HT-29 (cell line): ENCODE measurements around the gene STK4. TPM values are rescaled to one million over a fixed set of nuclear protein-coding genes. Genes with fewer than 3 reads are reported as not detected.
A peak's percentile ranks its signal among the peaks of the same experiment; 100 is the strongest.
"Not testable (repeated sequence)": the region's sequence is repeated elsewhere in the genome, so short reads cannot be mapped to it uniquely, and the experiment has no call there.

ENCODE experiments used
- DNase-seq: peaks from one replicate; pipeline ENCODE4 v3.0.0-alpha.2; 2015; ENCODE audit warnings: low spot score
- total RNA-seq: library from RNA; depleted of rRNA; stranded (reverse); fragments of >200 nt; shearing (Covaris generic); gene quantifications from 2 replicates; pipeline ENCODE4 v1.2.3, GENCODE V29; 2014

STK4 gene
- total RNA-seq, 1 experiment from 2014 or later = 27.1 TPM

DNA sequence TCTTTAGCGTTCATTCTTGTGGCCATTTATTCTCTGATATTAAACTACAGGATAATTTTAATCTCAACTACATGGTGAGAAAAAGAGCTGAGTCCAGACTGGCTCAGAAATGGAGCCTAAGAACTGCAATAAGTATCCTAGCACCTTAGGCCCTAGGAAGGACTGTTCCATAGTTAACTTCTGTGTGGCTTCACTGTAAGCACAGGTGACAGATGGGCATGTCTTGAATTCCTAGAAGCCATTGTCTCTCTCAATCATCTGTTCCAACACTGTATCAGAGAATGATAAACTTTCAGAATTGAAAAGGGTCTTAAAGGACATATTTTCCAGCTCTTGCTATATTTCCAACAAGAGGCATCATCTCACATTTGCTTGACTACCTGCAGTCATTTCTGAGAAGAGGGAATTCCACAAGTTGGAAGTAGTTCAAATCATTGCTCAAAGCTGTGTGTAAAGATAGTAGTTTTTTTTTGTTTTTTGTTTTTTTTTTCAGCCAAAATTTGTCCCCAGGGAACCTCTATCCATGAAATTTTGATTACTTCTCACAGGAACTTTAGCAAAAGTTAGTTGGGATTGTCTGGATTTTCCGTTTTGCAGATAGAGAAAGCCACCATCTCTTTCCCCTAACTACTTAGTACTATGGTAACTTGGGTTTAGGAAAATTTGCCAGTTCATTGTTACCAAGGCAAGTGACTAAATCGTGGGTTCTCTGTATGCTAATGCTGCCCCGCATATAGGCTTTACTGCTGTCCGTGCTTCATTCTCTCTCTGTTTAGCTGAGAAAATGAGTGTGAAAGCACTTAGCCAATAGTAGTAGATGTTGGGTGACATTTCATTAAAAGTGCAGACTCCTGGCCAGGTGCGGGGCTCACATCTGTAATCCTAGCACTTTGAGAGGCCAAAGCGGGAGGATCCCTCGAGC is 87.4 kb downstream of the STK4 start:
- no peak for DNase-seq

DNA sequence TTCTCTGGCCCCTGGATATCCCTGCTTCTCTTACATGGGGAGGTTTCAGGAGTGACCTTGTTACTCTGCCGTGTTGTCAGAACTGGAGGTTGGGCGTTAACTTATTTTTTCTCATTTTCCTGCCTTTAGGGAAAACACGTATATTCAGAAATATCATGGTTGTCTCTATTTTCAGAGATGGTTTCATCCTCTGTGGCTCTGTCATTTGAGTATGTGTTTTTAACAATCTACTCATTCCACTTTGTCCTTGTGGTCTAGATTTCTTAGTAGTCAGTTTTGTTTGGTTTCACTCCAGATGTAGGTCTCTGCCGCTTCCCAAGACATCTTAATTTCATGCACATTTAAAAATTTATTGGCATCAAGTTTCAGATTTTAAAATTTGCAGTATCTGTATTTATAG is 88.7 kb downstream of the STK4 start:
- no peak for DNase-seq

DNA sequence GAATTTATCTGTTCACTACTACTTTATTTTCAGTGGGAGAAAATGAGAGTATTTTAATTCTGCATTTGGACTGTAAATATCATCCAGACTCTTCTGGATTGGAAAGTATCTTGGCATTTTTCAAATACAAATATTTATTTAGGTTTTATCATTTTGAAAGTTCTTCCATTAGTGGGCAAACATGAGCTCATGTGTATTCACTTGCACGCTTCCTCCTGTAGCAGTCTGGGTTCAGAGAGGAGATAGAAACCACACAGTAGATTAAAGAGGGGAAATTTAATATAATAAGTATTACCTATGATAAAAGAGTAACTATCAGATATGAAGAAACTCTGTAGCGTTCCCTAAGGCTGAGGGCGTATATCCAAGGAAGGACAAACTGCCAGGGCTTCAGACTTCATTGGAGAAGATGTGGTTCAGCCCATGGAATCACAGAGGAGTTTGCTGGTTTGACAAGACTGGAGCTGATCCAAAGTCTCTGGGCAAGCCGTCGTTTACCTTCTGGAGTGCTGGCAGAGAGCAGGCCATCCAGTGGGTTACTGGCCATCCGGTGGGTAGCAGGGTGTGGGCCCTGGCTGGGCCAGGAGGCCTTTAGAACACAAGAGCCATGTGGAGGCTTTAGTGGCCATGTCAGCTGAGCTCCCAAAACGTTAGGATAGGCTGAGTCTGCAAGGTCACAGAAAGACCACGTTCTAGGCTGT is 90.3 kb downstream of the STK4 start:
- no peak for DNase-seq

DNA sequence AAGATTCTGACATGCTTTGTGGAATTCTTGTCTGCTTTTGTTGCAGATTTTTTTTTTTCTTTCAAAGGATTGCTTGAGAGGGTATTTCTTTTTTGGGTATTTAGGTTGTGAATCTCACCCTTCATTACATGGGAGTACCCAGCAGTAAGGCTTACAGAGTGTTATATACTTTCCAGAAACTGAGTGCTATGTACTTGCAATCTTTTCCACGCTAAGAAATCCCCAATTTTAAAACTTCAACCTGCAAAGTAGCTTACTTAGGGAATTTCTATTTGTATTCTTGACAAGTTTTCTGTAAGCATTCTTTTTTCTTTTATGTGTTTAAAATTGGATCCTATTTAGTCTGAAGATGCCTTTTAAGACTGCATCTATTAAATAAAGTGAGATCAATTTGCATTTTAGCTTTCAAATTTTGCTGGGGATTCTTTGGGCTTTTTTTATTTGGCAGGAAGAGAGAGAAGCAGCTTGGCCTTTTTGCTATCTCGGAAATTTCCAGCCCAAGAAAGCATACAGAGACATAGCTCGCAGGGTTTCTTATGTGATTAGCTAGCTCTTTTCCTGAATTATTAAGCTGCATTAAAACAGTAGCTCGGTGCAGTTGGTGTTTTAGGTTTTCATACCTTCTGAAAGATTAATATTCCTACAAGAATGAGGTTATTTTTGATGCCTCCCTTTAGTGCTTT is 92.0 kb downstream of the STK4 start:
- DNase-seq = no peak

DNA sequence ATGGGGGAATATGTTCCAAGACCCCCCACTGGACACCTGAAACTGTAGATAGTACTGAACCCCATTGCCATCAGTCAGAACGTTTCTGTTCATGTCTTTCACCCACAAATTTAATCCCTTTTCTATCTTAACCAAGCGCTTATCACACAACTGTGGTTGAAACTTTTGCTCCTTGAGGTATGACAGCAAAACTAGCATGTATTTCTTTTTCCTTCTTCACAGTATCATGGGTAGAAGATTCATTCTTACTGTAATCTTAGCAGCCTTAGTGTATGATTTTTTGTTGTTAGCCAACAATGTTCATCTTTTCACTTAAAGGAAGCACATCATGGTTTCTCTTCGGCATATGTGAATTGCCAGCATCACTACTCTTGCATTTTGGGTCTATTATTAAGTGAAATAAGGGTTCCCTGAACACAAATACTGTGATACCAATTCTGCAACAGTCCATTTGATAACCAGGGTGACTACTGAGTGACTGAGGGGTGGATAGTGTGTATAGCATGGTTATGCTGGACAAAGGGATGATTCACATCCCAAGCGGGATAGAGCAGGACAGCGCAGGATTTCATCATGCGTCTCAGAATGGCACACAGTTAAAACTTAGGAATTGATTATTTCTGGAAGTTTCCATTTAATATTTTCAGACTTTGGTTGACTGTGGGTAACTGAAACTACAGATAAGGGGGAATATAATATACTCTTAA is 92.9 kb downstream of the STK4 start:
- DNase-seq = no peak

DNA sequence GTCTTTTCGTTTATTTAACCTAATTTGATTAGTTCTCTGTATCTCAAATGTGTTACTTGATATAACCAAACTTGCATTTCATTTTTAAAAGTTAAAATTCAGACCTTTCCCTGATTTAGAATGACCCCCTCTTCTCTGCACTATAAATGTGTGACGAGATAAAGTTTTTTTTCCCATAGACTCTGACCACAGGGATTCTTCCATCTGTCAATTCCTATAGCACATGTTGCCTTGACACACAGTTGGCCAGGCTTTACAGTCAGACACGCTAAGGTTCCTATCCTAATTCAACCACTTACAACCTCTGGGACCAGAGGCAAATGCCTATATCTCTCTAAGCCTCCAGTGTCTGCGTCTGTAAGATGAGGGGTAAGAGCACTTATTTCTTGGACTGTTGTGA is 94.0 kb downstream of the STK4 start:
- DNase-seq = no peak

DNA sequence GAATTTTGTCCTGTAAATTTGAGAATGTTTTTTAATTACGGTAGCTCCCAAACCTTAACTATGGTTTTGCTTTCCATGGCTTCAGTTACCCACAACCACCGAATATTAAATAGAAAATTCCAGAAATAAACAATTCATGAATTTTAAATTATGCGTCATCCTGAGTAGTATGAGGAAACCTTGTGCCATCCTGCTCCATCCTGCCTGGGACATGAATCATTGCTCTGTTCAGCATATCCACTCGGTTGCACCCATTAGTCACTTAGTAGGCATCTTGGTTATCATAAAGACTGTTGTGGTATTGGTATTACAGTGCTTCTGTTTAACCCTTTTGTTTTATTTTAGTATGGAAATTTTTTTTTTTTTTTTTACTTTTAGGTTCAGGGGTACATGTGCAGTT is 94.9 kb downstream of the STK4 start:
- DNase-seq = no peak

DNA sequence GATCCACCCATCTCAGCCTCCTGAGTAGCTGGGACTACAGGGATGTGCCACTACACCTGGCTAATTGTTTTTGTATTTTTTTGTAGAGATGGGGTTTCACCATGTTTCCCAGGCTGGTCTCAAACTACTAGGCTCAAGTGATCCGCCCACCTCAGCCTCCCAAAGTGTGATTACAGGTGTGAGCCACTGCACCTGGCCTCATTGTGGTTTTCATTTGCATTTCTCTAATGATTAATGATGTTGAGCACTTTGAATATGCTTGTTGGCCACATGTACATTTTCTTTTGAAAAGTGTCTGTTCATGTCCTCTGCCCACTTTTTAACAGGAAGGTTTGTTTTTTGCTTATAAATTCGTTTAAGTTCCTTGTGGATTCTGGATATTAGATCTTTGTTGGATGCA is 96.8 kb downstream of the STK4 start:
- DNase-seq = not testable (repeated sequence)

DNA sequence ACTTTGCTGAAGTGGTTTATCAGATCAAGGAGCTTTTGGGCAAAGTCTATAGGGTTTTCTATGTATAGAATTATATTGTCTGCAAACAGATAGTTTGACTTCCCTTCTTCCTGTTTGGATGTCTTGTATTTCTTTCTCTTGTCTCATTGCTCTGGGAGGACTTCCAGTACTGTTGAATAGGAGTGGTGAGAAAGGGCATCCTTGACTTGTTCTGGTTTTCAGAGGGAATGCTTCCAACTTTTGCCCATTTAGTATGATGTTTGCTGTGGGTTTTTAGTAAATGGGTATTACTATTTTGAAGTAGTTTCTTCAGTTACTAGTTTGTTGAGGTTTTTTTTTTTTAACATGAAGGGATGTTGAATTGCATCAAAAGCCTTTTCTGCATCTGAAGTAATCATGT is 98.5 kb downstream of the STK4 start:
- DNase-seq = no peak

DNA sequence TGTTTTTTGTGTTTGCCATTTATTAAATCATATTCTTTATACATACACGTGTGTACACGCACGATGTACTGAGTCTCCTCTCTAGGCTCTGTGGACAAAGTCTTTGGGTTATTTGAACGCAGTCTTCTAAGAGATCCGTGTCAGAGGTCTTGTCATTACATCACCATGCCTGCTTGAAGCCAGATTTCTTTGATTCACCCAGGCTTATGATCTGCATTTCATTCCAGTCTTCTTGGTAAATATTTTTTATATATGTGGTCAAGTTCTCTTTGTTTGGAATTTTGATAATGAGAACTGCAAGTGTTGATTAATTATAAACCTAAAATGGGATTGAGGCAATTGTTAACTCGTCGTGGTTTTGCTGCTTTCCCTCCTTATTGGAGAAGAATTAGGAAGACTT is 100.1 kb downstream of the STK4 start:
- DNase-seq = no peak

DNA sequence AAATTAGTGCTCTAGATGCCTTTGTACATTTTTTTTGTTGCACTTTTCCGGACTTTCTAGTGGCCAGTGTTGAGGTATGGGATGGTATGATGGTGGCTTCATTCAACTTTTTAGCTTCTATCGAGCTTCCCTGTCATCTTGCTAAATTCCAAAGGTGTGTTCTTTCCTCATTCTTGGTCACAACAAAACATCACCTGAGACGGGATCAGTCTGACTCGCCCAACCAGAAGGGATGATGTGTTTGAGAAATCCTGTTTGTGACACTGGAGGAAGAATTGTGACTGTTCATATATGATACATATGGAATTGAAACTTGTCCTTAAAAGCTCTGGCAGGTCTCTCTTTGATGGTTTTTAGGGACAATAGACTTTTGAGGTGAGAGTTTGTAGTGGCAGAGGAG is 100.8 kb downstream of the STK4 start:
- DNase-seq = no peak

DNA sequence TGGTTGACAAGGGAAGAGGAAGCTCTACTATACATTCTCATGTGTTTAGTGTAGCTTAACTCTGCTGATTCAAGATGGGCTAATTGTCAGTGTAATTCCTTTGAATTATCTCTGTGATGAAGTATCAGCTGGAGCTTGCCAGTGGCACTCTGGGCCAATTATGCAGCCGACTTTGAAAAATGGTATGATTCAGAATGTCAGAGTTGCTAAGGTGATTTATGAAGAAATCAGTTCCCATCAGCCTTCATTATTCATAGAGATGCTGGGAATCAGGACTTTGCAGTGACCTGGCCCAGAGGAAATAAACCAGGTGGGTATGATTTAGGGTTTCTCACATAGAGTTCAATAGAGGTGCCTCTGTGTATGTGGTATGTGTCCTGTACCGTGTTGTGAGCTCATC is 101.2 kb downstream of the STK4 start:
- no peak for DNase-seq

DNA sequence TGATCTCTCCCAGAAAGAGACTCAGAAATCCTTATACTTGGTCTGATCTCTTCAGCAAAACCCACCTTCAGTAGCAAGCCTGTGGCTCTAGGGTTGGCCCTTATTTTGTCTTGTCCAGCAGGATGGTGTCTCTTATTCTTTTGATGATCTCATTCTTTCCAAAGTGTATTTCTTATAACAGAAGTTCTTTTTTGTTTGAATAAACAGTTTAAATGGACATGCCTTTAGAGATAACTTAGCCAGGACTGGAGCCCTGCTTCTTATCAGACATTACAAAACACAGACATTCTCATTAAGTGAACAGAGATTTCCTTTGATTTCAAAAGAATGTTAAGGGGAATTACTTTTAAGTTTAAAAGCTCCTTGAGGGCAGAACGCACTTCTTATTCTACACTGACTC is 102.9 kb downstream of the STK4 start:
- DNase-seq = no peak

DNA sequence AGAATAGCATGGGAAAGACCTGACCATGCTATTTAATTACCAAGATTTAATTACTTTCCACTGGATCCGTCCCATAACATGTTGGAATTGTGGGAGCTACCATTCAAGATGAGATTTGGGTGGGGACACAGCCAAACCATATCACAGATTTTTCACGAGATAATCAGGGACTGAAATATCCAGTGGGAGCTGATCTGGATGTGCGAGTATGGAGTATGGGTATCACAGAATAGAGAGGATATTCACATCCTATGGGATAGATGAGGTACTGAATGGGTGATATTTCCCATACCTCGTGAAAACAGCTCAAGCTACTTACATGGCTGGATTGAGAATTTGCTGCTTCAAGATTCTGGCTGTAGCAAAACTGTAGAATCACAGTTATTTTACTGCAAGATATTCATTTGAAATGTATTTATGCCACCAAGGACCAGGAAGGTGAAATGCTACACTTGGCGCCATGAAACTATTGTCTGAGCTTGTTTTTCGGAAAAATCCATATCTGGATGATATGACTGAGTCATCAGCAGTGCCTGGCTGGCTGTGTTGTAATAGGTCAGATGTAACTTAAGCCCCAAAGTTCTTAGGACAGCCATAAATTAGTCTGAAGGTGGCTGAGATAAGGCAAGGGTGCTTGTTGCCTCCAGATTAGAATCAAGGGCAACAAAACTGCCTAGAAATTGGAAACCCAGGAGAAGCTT is 104.8 kb downstream of the STK4 start:
- no peak for DNase-seq

DNA sequence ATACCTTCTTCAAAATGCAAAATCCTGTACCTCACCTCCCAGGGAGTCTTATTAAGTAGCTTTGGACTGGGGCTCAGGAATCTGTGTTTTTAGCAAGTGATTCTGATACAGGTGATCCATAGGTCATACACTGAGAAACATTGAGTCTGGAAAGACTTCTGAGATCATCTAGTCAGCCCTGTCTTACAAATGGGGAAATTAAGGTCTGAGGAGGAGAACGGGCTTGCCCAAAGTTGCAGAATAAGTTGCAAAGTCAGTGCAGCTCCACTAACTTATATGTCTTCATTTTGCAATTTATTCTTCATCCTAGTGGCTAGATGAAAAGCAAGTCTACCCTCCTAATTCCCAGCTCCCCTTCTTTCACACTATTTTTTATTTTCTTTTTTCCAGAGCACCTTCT is 105.8 kb downstream of the STK4 start:
- no peak for DNase-seq

DNA sequence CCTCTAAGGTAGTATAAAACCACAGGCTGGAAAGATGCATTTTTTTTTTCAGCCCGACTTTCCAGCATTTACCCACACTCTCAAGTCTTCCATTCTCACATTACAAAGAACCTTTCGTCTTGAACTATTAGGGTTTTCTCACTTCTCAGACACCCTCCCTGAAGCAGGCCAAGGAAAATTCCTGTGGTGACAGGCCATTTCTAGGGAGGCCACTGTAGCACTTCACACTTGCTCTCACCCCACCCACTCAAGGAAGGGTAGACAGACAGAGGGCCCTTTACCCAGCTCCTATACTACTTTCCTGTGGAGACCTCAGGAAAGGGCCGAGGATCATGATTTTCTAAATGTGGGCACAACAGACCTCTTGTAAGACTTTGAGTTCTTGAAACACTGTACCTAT is 106.9 kb downstream of the STK4 start:
- no peak for DNase-seq

DNA sequence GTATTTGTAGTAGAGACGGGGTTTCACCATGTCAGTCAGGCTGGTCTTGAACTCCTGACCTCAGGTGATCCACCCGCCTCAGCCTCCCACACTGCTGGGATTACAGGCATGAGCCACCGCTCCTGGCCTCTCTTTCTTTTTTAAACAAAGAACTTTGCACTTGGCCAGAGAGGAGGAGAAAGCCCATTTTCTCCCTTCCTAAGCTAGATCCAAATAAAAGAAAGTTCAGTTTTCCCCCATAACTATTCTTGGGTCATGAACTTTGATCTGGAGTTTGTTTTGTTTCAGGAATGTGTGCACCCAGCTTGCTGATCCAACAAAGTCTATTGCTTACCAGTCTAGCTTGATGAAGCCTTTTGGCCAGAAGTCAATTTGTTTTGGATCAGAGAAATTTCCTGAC is 111.2 kb downstream of the STK4 start:
- no peak for DNase-seq

DNA sequence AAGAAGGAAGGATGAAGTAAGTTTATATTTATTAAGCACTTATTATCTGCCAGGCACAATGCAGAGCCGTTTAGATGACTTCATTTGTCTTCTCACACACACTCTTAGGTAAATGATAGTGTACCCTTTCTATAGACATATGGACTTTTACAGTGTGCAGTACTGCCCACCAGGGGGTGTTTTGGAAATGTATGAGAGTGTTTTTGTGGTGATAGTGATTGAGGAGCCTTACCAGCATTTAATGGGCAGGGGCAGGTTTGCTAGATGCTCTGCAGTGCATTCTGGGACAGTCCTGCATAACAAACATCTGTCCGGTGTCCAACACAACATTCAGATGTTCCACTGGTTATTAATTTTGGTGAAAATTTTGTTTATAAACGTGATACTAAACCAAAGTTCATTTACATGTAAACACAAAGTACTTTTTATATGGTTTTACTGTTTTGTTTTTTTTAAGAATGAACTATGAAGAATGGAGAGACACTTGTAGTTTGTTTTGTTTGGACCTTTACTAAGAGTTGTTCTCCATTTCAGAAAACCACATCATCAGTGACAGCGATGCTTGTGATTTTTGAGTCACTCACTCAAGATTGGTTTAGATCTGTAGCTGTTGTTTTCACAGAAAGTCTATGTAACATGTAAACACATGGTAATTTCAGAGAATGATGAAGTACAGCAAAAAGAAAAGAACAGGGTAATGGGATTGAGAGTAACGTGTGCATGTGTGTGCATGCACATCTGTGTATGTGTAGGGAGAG is 114.7 kb downstream of the STK4 start:
- peak; percentile 76 for DNase-seq

DNA sequence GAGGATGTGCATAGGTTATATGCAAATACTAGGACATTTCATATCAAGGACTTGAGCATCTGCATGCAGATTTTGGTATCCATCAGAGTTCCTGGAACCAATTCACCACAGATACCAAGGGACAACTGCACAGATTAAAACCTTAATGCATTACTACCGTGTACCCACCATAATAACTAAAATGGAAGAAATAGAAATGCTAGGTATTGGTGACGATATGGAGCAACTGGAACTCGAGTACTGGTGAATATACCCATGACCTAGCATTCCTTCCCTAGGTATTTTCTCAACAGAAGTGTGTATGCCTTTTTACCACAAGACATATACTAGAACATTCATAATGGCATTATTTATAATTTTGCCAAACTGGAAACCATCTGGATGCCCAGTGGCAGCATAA is 116.2 kb downstream of the STK4 start:
- DNase-seq = no peak

DNA sequence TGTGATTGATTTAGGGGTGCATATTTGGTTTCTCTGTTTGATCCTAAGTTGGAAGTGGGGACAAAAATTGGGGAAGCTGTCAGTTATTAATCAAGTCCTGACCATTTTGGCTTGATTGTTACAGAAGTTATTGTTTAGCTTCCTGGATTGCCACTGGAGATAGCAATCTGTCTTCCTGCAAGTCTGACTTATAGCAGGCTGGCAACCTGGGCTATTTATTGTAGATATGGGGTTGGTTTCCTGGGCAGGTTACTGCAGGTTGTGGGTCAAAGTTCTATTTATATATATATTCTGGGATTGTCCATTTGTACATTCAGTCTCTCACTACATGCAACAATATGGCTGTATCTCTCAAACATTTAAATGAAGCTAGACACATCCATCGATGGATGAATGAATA is 116.8 kb downstream of the STK4 start:
- no peak for DNase-seq

DNA sequence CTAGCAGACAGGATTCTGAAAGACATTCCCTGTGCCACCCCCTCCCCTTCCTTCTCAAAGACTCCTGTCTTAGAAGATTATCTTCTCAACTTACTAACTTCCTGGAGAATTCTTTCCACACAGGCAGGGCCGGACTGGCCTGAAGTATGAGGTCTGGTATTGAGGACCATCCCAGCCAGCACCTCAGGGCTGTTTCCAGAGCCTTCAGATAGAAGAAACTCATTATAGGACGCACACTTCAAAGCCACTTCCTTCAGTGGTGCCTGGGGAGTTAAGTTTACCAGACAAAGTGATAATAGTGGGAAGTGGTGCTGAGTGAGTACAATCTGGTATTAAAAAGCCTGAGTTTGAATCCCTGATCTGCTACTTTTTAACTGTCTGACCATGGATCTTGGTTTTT is 119.0 kb downstream of the STK4 start:
- no peak for DNase-seq
